CD4-positive, alpha-beta T cell treated with Interleukin-15 for 4 hours (primary cell): ENCODE results near the gene L3MBTL3.

Experiments used
- DNase-seq: peaks from one replicate; pipeline ENCODE4 v3.0.0-alpha.2; 2020; ENCODE audit warnings: low spot score

L3MBTL3 gene

DNA sequence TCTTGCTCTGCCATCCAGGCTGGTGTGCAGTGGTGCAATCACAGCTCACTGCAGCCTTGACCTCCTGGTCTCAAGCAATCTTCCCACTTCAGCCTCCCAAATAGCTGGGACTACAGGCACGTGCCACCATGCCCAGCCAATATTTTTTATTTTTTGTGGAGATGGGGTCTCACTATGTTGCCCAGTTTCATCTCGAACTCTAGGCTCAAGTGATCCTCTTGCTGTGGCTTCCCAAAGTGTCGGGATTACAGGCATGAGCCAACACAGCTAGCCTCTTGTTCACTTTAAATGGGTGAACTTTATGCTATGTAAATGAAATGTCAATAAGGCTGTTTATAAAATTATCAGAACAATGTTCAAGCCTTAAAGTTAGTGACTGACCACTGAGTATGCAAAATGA, 167.3 kb downstream of the L3MBTL3 start:
- no peak for DNase-seq

DNA sequence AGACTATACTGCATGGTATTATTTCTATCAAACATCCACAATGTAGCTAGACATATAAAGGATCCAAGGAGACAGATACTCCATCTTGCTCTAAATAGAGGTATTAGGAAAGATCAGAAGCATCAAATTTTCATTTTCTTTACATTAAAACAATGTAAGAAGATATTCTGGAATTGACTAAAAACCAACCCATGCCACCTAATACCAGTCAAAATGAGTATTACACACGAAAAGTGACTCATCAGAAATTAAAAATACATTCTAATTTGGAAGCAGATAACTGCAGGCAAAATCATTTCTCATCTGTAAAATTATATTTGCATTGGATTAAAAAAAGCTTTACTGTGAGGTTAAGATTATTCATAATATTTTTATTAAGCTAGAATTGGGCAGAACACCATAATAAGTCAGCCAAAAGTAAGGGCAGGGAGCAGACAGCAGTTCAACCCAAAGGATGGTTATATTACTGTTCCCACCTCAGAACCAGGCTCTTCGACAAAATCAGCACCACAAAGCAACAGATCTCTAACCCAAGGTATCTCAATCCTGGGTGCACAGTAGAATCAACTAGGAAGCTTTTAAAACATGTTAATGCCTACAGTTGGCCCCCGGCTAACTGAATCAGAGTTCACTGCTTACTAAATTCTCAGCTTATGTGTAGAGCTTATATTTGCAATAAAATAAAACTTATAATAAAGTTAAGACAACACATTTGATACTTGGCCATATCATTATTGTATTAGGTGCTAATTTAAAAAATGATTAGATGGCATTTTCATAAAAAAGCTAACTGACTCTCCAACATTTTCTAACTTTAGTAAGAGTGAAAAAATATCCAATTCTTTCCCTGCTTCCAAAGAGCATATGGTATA, 169.2 kb downstream of the L3MBTL3 start:
- DNase-seq = no peak

DNA sequence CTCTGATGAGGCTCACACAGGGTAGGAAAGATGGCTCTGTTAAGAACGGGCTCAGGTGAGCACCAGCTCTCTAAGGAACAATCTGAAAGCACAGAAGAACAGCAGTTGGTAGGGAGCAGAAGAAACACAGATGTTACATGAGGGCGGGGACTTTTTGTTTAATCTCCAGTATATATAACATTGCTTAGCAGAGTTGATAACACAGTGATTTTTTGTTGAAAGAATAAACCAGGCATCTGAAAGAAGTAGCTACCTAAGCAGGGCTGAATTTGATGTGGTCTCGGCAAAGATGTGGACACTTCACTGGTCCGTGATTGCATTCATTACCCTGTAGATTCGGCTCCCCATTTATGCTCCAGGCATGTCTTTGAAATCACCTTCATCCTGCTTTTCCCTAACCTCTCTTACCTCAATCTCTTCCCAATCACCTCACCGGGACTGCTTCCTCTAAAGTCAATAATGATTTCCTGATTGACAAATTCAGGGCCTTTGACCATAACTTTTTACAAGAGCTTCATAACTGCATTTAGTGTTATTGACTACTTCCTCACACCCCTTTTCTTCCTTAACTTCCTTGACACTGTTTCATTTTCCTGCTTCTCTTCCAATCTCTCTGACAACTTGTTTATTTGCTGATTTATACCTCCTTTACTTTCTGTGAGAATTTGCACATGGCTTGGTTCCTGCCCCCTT, 170.0 kb downstream of the L3MBTL3 start:
- no peak for DNase-seq

DNA sequence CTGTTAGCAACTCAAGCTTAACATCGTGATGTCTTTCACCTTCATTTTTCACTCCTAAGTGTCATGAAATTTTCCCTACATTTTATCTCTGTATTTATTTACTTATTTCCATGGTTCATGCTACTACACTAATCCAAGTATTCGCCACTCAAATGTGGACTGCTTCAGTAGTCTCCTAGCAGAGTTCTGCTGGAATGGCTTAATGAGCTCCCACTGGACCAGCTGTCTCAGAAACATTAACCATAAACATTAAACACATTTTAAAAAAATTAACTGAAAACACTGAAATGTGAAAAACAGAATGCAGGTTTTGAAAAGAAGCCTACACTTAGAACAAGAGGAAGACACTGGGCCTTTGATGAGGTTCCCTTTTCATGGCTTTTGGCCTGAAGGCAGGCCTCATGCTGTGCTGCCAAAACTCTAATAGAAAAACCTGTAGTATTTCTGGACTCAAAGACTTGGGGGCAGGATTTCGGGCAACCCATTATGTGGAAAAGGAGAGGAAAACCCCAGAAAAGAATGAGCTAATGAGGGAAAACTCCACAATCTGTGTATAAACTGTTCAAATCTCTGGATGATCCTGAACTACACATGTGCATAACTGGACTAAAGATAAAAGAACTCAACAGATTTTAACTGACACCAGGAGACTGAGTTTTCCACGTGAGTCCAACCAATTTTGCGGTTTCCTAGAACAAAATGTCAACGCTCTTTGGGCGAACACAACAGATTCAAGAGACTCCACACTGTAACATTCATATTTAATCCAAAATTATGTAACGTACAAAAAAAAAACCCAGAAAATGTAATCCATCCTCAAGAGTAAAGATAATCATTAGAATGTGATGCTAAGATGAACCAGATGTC, 171.4 kb downstream of the L3MBTL3 start:
- no peak for DNase-seq
